ENCODE data around the gene TTC38. TPM values are rescaled to one million over a fixed set of nuclear protein-coding genes. Genes with fewer than 3 reads are reported as not detected.

Gene TTC38
- total RNA-seq = 10 to 100 TPM; 13.8 to 18.0 TPM

GRCh38 chr22:46267431-46268279 is at the start of gene TTC38:
TTC38 (plus strand) TSS chr22:46268008; CDS start chr22:46268040, 32 bp downstream.
- H3K4me1 Mint-ChIP-seq = peaks cover 3% of the 10 kb centered on the region
- H3K36me3 Mint-ChIP-seq (ENCODE audit: low read depth) = no peaks in the 10 kb centered on the region
- peaks cover 24% of the 10 kb centered on the region for H3K27me3 Mint-ChIP-seq
- no peaks in the 10 kb centered on the region for H3K9me3 Mint-ChIP-seq
- ATAC-seq (replicated peaks) = peak; percentile 94
- peak within 1 kb of the TSS; percentile 70 for H3K27ac Mint-ChIP-seq
- H3K4me3 Mint-ChIP-seq = peak within 1 kb of the TSS; percentile 88

- Mint-ChIP-seq H3K4me3 (no peak overlapping the region), H3K9me3 (no peaks in the 10 kb centered on the region), H3K27ac (peak overlapping the region; percentile 23), H3K36me3 (ENCODE audit: low read depth) (peaks cover 65% of the 10 kb centered on the region), H3K27me3 (no peaks in the 10 kb centered on the region), H3K4me1 (peaks cover 11% of the 10 kb centered on the region)
- ATAC-seq (replicated peaks) = peak; percentile 44
Measured at GRCh38 chr22:46219636-46220035, 48.2 kb upstream of the TTC38 start.

- no peak overlapping the region for H3K4me3 Mint-ChIP-seq
- peak; percentile 84 for ATAC-seq (replicated peaks)
- peaks cover 52% of the 10 kb centered on the region for H3K36me3 Mint-ChIP-seq (ENCODE audit: low read depth)
- peak overlapping the region; percentile 7 for H3K27ac Mint-ChIP-seq
- H3K27me3 Mint-ChIP-seq = no peaks in the 10 kb centered on the region
- peaks cover 11% of the 10 kb centered on the region for H3K4me1 Mint-ChIP-seq
- no peaks in the 10 kb centered on the region for H3K9me3 Mint-ChIP-seq
Measured at GRCh38 chr22:46220921-46221320, 46.9 kb upstream of the TTC38 start.

GRCh38 chr22:46224044-46224897 is 43.5 kb upstream of the TTC38 start:
- H3K27me3 Mint-ChIP-seq = no peaks in the 10 kb centered on the region
- no peak overlapping the region for H3K4me3 Mint-ChIP-seq
- peaks cover 10% of the 10 kb centered on the region for H3K4me1 Mint-ChIP-seq
- no peak overlapping the region for H3K27ac Mint-ChIP-seq
- peak; percentile 7 for ATAC-seq (replicated peaks)
- no peaks in the 10 kb centered on the region for H3K9me3 Mint-ChIP-seq
- H3K36me3 Mint-ChIP-seq (ENCODE audit: low read depth) = peaks cover 23% of the 10 kb centered on the region

GRCh38 chr22:46224898-46225290 is 42.9 kb upstream of the TTC38 start:
- no peaks in the 10 kb centered on the region for H3K27me3 Mint-ChIP-seq
- no peak for ATAC-seq (replicated peaks)
- peaks cover 5% of the 10 kb centered on the region for H3K4me1 Mint-ChIP-seq
- H3K4me3 Mint-ChIP-seq = no peak overlapping the region
- no peaks in the 10 kb centered on the region for H3K9me3 Mint-ChIP-seq
- no peak overlapping the region for H3K27ac Mint-ChIP-seq
- H3K36me3 Mint-ChIP-seq (ENCODE audit: low read depth) = peaks cover 17% of the 10 kb centered on the region

GRCh38 chr22:46225631-46226030 is 42.2 kb upstream of the TTC38 start:
- Mint-ChIP-seq H3K4me1 (peaks cover 5% of the 10 kb centered on the region), H3K27me3 (no peaks in the 10 kb centered on the region), H3K9me3 (no peaks in the 10 kb centered on the region), H3K36me3 (ENCODE audit: low read depth) (peaks cover 10% of the 10 kb centered on the region), H3K4me3 (no peak overlapping the region), H3K27ac (no peak overlapping the region)
- no peak for ATAC-seq (replicated peaks)

GRCh38 chr22:46226577-46226976 is 41.2 kb upstream of the TTC38 start:
- no peaks in the 10 kb centered on the region for H3K9me3 Mint-ChIP-seq
- no peak overlapping the region for H3K27ac Mint-ChIP-seq

GRCh38 chr22:46229701-46230100 is 38.1 kb upstream of the TTC38 start:
- H3K4me3 Mint-ChIP-seq = no peak overlapping the region
- no peaks in the 10 kb centered on the region for H3K9me3 Mint-ChIP-seq
- H3K4me1 Mint-ChIP-seq = no peaks in the 10 kb centered on the region
- no peak overlapping the region for H3K27ac Mint-ChIP-seq
- ATAC-seq (replicated peaks) = no peak
- H3K27me3 Mint-ChIP-seq = no peaks in the 10 kb centered on the region
- H3K36me3 Mint-ChIP-seq (ENCODE audit: low read depth) = peaks cover 9% of the 10 kb centered on the region

More at GRCh38 chr22:46226577-46226976, 41.2 kb upstream of the TTC38 start:
- Mint-ChIP-seq H3K4me3 (no peak overlapping the region), H3K36me3 (ENCODE audit: low read depth) (peaks cover 3% of the 10 kb centered on the region), H3K4me1 (no peaks in the 10 kb centered on the region), H3K27me3 (no peaks in the 10 kb centered on the region)
- ATAC-seq (replicated peaks) = no peak

- ATAC-seq (replicated peaks) = no peak
- Mint-ChIP-seq H3K4me1 (no peaks in the 10 kb centered on the region), H3K4me3 (no peak overlapping the region), H3K27me3 (no peaks in the 10 kb centered on the region), H3K27ac (no peak overlapping the region), H3K36me3 (ENCODE audit: low read depth) (peaks cover 15% of the 10 kb centered on the region), H3K9me3 (no peaks in the 10 kb centered on the region)
Measured at GRCh38 chr22:46230262-46230901, 37.4 kb upstream of the TTC38 start.

- H3K36me3 Mint-ChIP-seq (ENCODE audit: low read depth) = peaks cover 21% of the 10 kb centered on the region
- no peaks in the 10 kb centered on the region for H3K4me1 Mint-ChIP-seq
- ATAC-seq (replicated peaks) = no peak
Measured at GRCh38 chr22:46233231-46233630, 34.6 kb upstream of the TTC38 start.

GRCh38 chr22:46234969-46235368 is 32.8 kb upstream of the TTC38 start:
- Mint-ChIP-seq H3K27me3 (no peaks in the 10 kb centered on the region), H3K36me3 (ENCODE audit: low read depth) (peaks cover 21% of the 10 kb centered on the region), H3K4me1 (peaks cover 4% of the 10 kb centered on the region), H3K27ac (no peak overlapping the region), H3K4me3 (no peak overlapping the region), H3K9me3 (no peaks in the 10 kb centered on the region)
- no peak for ATAC-seq (replicated peaks)

More at GRCh38 chr22:46233231-46233630, 34.6 kb upstream of the TTC38 start:
- H3K27me3 Mint-ChIP-seq = no peaks in the 10 kb centered on the region
- H3K27ac Mint-ChIP-seq = no peak overlapping the region
- no peaks in the 10 kb centered on the region for H3K9me3 Mint-ChIP-seq
- no peak overlapping the region for H3K4me3 Mint-ChIP-seq

- ATAC-seq (replicated peaks) = no peak
- Mint-ChIP-seq H3K27ac (no peak overlapping the region), H3K9me3 (no peaks in the 10 kb centered on the region), H3K4me1 (peaks cover 4% of the 10 kb centered on the region), H3K4me3 (no peak overlapping the region), H3K36me3 (ENCODE audit: low read depth) (peaks cover 13% of the 10 kb centered on the region), H3K27me3 (no peaks in the 10 kb centered on the region)
Measured at GRCh38 chr22:46237453-46238124, 30.2 kb upstream of the TTC38 start.

- no peak overlapping the region for H3K27ac Mint-ChIP-seq
- no peaks in the 10 kb centered on the region for H3K9me3 Mint-ChIP-seq
- ATAC-seq (replicated peaks) = no peak
- H3K27me3 Mint-ChIP-seq = no peaks in the 10 kb centered on the region
- peaks cover 19% of the 10 kb centered on the region for H3K36me3 Mint-ChIP-seq (ENCODE audit: low read depth)
- H3K4me1 Mint-ChIP-seq = peaks cover 4% of the 10 kb centered on the region
- no peak overlapping the region for H3K4me3 Mint-ChIP-seq
Measured at GRCh38 chr22:46238541-46238940, 29.3 kb upstream of the TTC38 start.

All from activated T-helper 17 cell treated with anti-CD3 and anti-CD28 coated beads, Interleukin-2, amount 50 U/mL, for 72 hours (primary cell).